Measurements from ENCODE around the gene TMEM140. TPM values are rescaled to one million over a fixed set of nuclear protein-coding genes. Genes with fewer than 3 reads are reported as not detected.

Gene TMEM140
- total RNA-seq, 1 donor from 2014 or later = not detected

- Mint-ChIP-seq H3K9me3 (ENCODE audit: unreplicated experiment) (no peaks in the 10 kb centered on the region), H3K36me3 (ENCODE audit: unreplicated experiment) (peaks cover 56% of the 10 kb centered on the region), H3K27me3 (ENCODE audit: unreplicated experiment) (no peaks in the 10 kb centered on the region), H3K4me3 (ENCODE audit: unreplicated experiment) (no peak overlapping the region), H3K4me1 (ENCODE audit: unreplicated experiment) (peaks cover 12% of the 10 kb centered on the region), H3K27ac (ENCODE audit: unreplicated experiment) (no peak overlapping the region)
- no peak for TF ChIP-seq CTCF (IDR thresholded peaks at IDR 0.05)
- no peak for DNase-seq (ENCODE audit: extremely low spot score, unreplicated experiment)
These were observed 47.3 kb downstream of the TMEM140 start for GRCh38 chr7:135195156-135195555.

- H3K4me1 Mint-ChIP-seq (ENCODE audit: unreplicated experiment) = peaks cover 11% of the 10 kb centered on the region
These were observed 48.2 kb downstream of the TMEM140 start for GRCh38 chr7:135195968-135196629.

GRCh38 chr7:135197343-135197742 lies 49.5 kb downstream of the TMEM140 start:
- Mint-ChIP-seq H3K4me1 (ENCODE audit: unreplicated experiment) (peaks cover 11% of the 10 kb centered on the region), H3K27me3 (ENCODE audit: unreplicated experiment) (no peaks in the 10 kb centered on the region), H3K36me3 (ENCODE audit: unreplicated experiment) (peaks cover 51% of the 10 kb centered on the region), H3K4me3 (ENCODE audit: unreplicated experiment) (no peak overlapping the region), H3K27ac (ENCODE audit: unreplicated experiment) (no peak overlapping the region), H3K9me3 (ENCODE audit: unreplicated experiment) (no peaks in the 10 kb centered on the region)
- no peak for TF ChIP-seq CTCF (IDR thresholded peaks at IDR 0.05)
- no peak for DNase-seq (ENCODE audit: extremely low spot score, unreplicated experiment)

More at GRCh38 chr7:135195968-135196629, 48.2 kb downstream of the TMEM140 start:
- Mint-ChIP-seq H3K27ac (ENCODE audit: unreplicated experiment) (no peak overlapping the region), H3K4me3 (ENCODE audit: unreplicated experiment) (no peak overlapping the region), H3K9me3 (ENCODE audit: unreplicated experiment) (no peaks in the 10 kb centered on the region), H3K27me3 (ENCODE audit: unreplicated experiment) (no peaks in the 10 kb centered on the region), H3K36me3 (ENCODE audit: unreplicated experiment) (peaks cover 50% of the 10 kb centered on the region)
- DNase-seq (ENCODE audit: extremely low spot score, unreplicated experiment) = no peak
- TF ChIP-seq CTCF (IDR thresholded peaks at IDR 0.05) = no peak

GRCh38 chr7:135197906-135198655 lies 50.2 kb downstream of the TMEM140 start:
- TF ChIP-seq CTCF (IDR thresholded peaks at IDR 0.05) = no peak
- no peak for DNase-seq (ENCODE audit: extremely low spot score, unreplicated experiment)
- Mint-ChIP-seq H3K27ac (ENCODE audit: unreplicated experiment) (no peak overlapping the region), H3K36me3 (ENCODE audit: unreplicated experiment) (peaks cover 48% of the 10 kb centered on the region), H3K4me3 (ENCODE audit: unreplicated experiment) (no peak overlapping the region), H3K27me3 (ENCODE audit: unreplicated experiment) (no peaks in the 10 kb centered on the region), H3K9me3 (ENCODE audit: unreplicated experiment) (no peaks in the 10 kb centered on the region), H3K4me1 (ENCODE audit: unreplicated experiment) (peaks cover 11% of the 10 kb centered on the region)

GRCh38 chr7:135199439-135199838 lies 51.6 kb downstream of the TMEM140 start:
- Mint-ChIP-seq H3K27ac (ENCODE audit: unreplicated experiment) (no peak overlapping the region), H3K27me3 (ENCODE audit: unreplicated experiment) (no peaks in the 10 kb centered on the region), H3K4me3 (ENCODE audit: unreplicated experiment) (no peak overlapping the region), H3K4me1 (ENCODE audit: unreplicated experiment) (peaks cover 3% of the 10 kb centered on the region), H3K9me3 (ENCODE audit: unreplicated experiment) (no peaks in the 10 kb centered on the region), H3K36me3 (ENCODE audit: unreplicated experiment) (peaks cover 48% of the 10 kb centered on the region)
- TF ChIP-seq CTCF (IDR thresholded peaks at IDR 0.05) = no peak
- no peak for DNase-seq (ENCODE audit: extremely low spot score, unreplicated experiment)

All from osteocyte (in vitro differentiated cells).